ENCODE results near the gene RHOG. TPM values are rescaled to one million over a fixed set of nuclear protein-coding genes. Genes with fewer than 3 reads are reported as not detected.

The RHOG gene
- total RNA-seq, 6 experiments from 2014 or later = 13.9 to 31.5 (median 22.0) TPM

DNA sequence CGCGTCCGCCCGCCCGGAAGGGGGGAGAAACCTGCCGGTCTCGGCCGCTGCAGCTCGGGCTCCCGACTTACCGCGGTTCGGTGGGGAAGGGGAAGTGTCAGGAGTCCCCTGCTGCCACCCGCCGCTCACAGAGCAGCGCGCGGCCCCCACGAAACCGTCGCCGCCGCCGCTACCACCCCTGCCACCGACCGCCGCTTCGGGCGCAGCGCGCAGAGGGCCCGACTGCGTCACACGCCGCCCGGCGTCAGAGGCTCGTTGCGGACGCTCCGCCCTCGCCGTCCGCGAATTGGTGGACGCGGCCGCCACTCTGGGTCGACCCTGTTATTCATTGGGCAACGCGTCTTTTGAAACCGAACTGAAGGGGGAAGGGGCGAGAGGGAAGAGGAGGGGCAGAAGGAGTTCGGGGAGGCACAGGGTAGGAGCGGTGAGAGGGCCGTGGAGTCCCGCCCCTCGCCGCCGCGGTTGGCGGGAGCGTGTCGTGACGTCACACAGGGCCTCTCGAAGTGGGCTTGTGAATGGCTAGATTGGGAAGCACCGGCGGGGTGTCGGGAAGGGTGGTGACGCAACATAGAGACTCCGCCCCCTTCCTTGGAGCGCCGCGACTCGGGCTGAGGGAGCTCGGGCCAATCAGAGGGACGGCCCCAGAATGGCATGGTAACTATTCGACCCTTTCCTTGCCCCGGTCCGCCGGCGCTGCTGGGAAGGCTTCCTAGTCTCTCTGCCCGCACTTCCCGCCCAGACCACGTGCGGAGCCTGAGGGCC lies 43.2 kb downstream of the RHOG start, which contains the start of gene NUP98:
Gene NUP98 (minus strand): TSS at position 226 of the 762 bp plus-strand sequence. CDS start 15,437 bp downstream, outside the sequence.
- Histone ChIP-seq H3K27ac (peak within 1 kb of the TSS; percentile 96 to 99 (median 98)), H3K9me3 (no peaks in the 10 kb centered on the region), H3K4me3 (peak within 1 kb of the TSS; percentile 78 to 98 (median 86)), H3K36me3 (peaks cover 0 to 8% (median under 1%) of the 10 kb centered on the region in 4 donors), H3K27me3 (no peaks in the 10 kb centered on the region), H3K4me1 (peaks cover 0 to 15% (median 7%) of the 10 kb centered on the region in 4 donors)
- ATAC-seq = peak; percentile 94 to 97 (median 94)
- DNase-seq = peak; percentile 99 to 100 (median 100)
- 0% methylated on average over 12 of the region's 86 CpGs for WGBS (ENCODE audit: insufficient coverage, low coverage, low lambda C conversion rate, missing lambda C conversion rate)
- TF ChIP-seq, protein P1, sequence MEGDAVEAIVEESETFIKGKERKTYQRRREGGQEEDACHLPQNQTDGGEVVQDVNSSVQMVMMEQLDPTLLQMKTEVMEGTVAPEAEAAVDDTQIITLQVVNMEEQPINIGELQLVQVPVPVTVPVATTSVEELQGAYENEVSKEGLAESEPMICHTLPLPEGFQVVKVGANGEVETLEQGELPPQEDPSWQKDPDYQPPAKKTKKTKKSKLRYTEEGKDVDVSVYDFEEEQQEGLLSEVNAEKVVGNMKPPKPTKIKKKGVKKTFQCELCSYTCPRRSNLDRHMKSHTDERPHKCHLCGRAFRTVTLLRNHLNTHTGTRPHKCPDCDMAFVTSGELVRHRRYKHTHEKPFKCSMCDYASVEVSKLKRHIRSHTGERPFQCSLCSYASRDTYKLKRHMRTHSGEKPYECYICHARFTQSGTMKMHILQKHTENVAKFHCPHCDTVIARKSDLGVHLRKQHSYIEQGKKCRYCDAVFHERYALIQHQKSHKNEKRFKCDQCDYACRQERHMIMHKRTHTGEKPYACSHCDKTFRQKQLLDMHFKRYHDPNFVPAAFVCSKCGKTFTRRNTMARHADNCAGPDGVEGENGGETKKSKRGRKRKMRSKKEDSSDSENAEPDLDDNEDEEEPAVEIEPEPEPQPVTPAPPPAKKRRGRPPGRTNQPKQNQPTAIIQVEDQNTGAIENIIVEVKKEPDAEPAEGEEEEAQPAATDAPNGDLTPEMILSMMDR (IDR thresholded peaks at IDR 0.05) = no peak
- TF ChIP-seq POLR2A (IDR thresholded peaks at IDR 0.05) = peak; percentile 98
- intact Hi-C loops (cut with DNase I) = no loop called here

DNA sequence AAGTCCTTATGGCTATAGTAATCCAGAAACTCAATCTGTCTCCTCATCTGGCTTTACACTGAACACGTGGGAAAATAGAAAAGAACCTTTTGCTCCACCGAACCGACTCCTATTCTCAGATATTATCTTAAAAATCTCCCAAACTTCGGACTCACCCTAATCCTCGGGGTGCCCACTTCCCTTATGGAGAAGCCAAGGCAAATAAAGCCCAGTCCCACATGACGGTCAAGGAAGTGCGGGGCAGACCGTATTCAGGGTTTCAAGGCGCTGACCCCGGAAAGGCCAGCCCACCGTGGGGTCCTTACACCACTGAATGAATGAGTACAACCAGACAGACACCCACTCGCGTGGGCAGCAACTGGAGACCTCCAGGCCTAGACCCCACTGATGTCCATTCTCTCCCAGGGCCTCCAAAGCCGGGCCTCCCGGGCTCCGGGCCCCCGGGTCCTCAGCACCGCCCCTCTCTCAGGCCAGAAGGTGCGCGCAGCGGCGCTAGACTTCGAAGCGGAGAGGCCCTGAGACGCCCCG lies 43.9 kb downstream of the RHOG start:
- Histone ChIP-seq H3K27me3 (no peaks in the 10 kb centered on the region), H3K36me3 (peaks cover 0 to 13% (median 2%) of the 10 kb centered on the region in 4 donors), H3K9me3 (no peaks in the 10 kb centered on the region), H3K4me3 (peak overlapping the region; percentile 78 to 98 (median 86)), H3K27ac (peak overlapping the region; percentile 96 to 99 (median 98)), H3K4me1 (peaks cover 0 to 15% (median 7%) of the 10 kb centered on the region in 4 donors)
- intact Hi-C loops (cut with DNase I) = no loop called here
- no peak for DNase-seq
- ATAC-seq = peak; percentile 14 to 29 (median 28)
- 0% methylated on average over 8 of the region's 26 CpGs for WGBS (ENCODE audit: insufficient coverage, low coverage, low lambda C conversion rate, missing lambda C conversion rate)
- TF ChIP-seq, protein P1 (IDR thresholded peaks at IDR 0.05) = no peak
- TF ChIP-seq POLR2A (IDR thresholded peaks at IDR 0.05) = no peak

DNA sequence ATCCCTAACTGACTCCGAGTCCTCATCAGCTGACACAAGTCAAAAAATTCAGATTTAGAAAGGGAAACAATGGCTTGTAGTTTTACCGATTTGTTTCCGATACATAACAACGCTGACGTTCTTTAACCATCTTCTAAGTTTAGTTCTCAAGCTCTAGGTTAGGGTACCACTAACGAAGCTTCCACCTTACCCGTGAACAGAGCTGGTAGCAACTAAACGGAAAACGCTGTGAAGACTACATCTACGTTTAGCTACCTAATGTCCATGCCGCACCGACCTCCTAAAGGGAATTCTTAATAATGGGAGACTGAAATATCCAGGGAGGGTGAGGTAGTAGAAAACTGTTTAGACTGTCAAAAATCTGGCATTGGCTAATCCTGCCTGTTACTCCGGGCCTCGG lies 44.4 kb downstream of the RHOG start:
- Histone ChIP-seq H3K9me3 (no peaks in the 10 kb centered on the region), H3K27me3 (no peaks in the 10 kb centered on the region), H3K27ac (peak overlapping the region in 2 of 3 donors; percentile 96 to 99), H3K4me3 (peak overlapping the region; percentile 78 to 98 (median 86)), H3K4me1 (peaks cover 0 to 15% (median 7%) of the 10 kb centered on the region in 4 donors), H3K36me3 (peaks cover 0 to 13% (median 2%) of the 10 kb centered on the region in 4 donors)
- 8% methylated on average over 14 of the region's 14 CpGs for WGBS (ENCODE audit: insufficient coverage, low coverage, low lambda C conversion rate, missing lambda C conversion rate)
- ATAC-seq = no peak
- intact Hi-C loops (cut with DNase I) = no loop called here
- TF ChIP-seq, protein P1 (IDR thresholded peaks at IDR 0.05) = no peak
- no peak for TF ChIP-seq POLR2A (IDR thresholded peaks at IDR 0.05)
- DNase-seq = no peak

DNA sequence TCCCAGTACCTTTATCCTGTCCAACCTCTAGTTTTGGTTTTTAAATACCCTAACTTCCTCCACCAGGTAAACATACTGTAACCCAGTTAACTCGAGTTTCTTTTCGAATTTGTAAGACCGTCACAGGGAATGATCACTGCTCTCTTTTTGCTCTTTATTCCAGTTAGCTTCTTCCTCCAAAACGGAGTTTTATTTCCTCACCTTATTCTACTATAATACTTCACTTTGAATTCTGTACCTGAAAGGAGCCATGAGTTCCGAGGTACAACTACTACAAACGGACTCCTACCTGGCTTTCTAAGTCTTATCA lies 44.8 kb downstream of the RHOG start:
- Histone ChIP-seq H3K4me1 (peaks cover 0 to 15% (median 7%) of the 10 kb centered on the region in 4 donors), H3K9me3 (no peaks in the 10 kb centered on the region), H3K27me3 (no peaks in the 10 kb centered on the region), H3K4me3 (peak overlapping the region; percentile 78 to 98 (median 86)), H3K27ac (peak overlapping the region in 2 of 3 donors; percentile 96 to 99), H3K36me3 (peaks cover 0 to 13% (median 2%) of the 10 kb centered on the region in 4 donors)
- TF ChIP-seq, protein P1 (IDR thresholded peaks at IDR 0.05) = no peak
- no peak for TF ChIP-seq POLR2A (IDR thresholded peaks at IDR 0.05)
- ATAC-seq (no peak), DNase-seq (no peak)
- 6% methylated on average over 6 of the region's 6 CpGs for WGBS (ENCODE audit: insufficient coverage, low coverage, low lambda C conversion rate, missing lambda C conversion rate)
- intact Hi-C loops (cut with DNase I) = no loop called here
